MCF 10A (cell line): ENCODE measurements around the gene ALB. TPM values are rescaled to one million over a fixed set of nuclear protein-coding genes. Genes with fewer than 3 reads are reported as not detected.

ENCODE experiments used
- BruUV-seq: library from RNA; stranded (reverse); fragments of 400-500 nt; replicated peaks from 2 replicates; lab custom pipeline; 2021; lab: Mats Ljungman, UMichigan
- CTCF ChIA-PET: fragments of 300-600 bp; sonication (Branson Sonifier 250); formaldehyde crosslinking; extraction: SDS; loops from one replicate; lab custom pipeline; 2021; ENCODE audit warnings: antibody characterized with exemption, inconsistent platforms; lab: Yijun Ruan, JAX
- POLR2A ChIA-PET: fragments of 300-600, 350-650 bp; sonication (Branson Sonifier 250); formaldehyde crosslinking; extraction: SDS; loops from one replicate; lab custom pipeline; 2020; ENCODE audit warnings: antibody characterized with exemption, inconsistent platforms; lab: Yijun Ruan, JAX
- DNase-seq: peaks from one replicate; pipeline ENCODE4 v3.0.0-alpha.2; 2018; ENCODE audit not compliant: unreplicated experiment
- H3K27ac Mint-ChIP-seq: one replicate; pipeline ENCODE4 v1.8.0; 2022; ENCODE audit warnings: mild to moderate bottlenecking, low read depth, mixed read lengths; ENCODE audit not compliant: unreplicated experiment
- H3K27me3 Mint-ChIP-seq: one replicate; pipeline ENCODE4 v1.8.0; 2022; ENCODE audit warnings: mixed read lengths; ENCODE audit not compliant: insufficient read depth, unreplicated experiment
- H3K36me3 Mint-ChIP-seq: one replicate; pipeline ENCODE4 v1.8.0; 2022; ENCODE audit warnings: mild to moderate bottlenecking, moderate library complexity, mixed read lengths; ENCODE audit not compliant: insufficient read depth, unreplicated experiment
- H3K4me1 Mint-ChIP-seq: one replicate; pipeline ENCODE4 v1.8.0; 2022; ENCODE audit warnings: mixed read lengths; ENCODE audit not compliant: insufficient read depth, unreplicated experiment
- H3K4me3 Mint-ChIP-seq: one replicate; pipeline ENCODE4 v1.8.0; 2022; ENCODE audit warnings: mild to moderate bottlenecking, moderate library complexity, mixed read lengths; ENCODE audit not compliant: unreplicated experiment
- H3K9me3 Mint-ChIP-seq: one replicate; pipeline ENCODE4 v1.8.0; 2022; ENCODE audit warnings: mixed read lengths; ENCODE audit not compliant: unreplicated experiment
- intact Hi-C: fragments of 100-400 bp; cut with micrococcal nuclease; formaldehyde crosslinking; loops from 2 replicates; pipeline ENCODE4 v1.14.1; 2022
- total RNA-seq: library from RNA; stranded (reverse); gene quantifications from 2 replicates; pipeline ENCODE4 v1.2.3, GENCODE V29; 2022
- TF ChIP-seq, protein P1 (sequence below): fragments of 200-600 bp; IDR thresholded peaks from one replicate; pipeline ENCODE4 v1.8.0; 2022; ENCODE audit warnings: antibody characterized with exemption, mild to moderate bottlenecking; ENCODE audit not compliant: unreplicated experiment

The ALB gene
- total RNA-seq, 1 experiment from 2014 or later: not detected

DNA sequence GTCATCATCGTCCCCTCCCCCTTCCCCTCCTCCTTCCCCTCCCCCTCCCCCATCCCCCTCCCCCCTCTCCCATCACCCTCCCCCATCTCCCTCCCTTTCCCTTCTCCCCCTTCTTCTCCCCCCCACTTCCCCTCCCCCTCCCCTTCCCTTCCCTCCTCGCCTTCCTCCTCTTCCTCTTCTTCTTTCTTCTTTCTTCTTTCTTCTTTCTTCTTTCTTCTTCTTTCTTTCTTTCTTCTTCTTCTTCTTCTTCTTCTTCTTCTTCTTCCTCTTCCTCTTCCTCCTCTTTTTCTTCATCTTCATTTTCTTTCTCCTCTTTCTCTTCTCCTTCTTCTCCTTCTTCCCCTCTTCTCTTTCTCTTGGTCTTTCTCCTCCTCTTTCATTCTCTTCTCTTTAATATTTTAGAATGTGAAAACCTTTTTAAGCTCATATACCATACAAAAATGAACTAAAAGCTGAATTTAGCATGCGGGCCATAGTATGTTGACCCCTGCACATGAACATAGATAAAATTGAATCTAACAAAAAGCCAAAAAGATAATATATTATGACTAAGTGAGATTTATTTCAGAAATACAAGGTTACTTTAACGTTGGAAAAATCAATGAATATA, 56.9 kb downstream of the ALB start:
- no peak for DNase-seq
- intact Hi-C loops: no loop called here
- Mint-ChIP-seq H3K27me3 (peaks cover 24% of the 10 kb centered on the region), H3K27ac (no peak overlapping the region), H3K36me3 (no peaks in the 10 kb centered on the region), H3K9me3 (no peaks in the 10 kb centered on the region), H3K4me1 (no peaks in the 10 kb centered on the region), H3K4me3 (no peak overlapping the region)
- TF ChIP-seq, protein P1, sequence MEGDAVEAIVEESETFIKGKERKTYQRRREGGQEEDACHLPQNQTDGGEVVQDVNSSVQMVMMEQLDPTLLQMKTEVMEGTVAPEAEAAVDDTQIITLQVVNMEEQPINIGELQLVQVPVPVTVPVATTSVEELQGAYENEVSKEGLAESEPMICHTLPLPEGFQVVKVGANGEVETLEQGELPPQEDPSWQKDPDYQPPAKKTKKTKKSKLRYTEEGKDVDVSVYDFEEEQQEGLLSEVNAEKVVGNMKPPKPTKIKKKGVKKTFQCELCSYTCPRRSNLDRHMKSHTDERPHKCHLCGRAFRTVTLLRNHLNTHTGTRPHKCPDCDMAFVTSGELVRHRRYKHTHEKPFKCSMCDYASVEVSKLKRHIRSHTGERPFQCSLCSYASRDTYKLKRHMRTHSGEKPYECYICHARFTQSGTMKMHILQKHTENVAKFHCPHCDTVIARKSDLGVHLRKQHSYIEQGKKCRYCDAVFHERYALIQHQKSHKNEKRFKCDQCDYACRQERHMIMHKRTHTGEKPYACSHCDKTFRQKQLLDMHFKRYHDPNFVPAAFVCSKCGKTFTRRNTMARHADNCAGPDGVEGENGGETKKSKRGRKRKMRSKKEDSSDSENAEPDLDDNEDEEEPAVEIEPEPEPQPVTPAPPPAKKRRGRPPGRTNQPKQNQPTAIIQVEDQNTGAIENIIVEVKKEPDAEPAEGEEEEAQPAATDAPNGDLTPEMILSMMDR: no peak
- BruUV-seq: no TSS peak
- ChIA-PET POLR2A (no interaction called here), CTCF (no interaction called here)

DNA sequence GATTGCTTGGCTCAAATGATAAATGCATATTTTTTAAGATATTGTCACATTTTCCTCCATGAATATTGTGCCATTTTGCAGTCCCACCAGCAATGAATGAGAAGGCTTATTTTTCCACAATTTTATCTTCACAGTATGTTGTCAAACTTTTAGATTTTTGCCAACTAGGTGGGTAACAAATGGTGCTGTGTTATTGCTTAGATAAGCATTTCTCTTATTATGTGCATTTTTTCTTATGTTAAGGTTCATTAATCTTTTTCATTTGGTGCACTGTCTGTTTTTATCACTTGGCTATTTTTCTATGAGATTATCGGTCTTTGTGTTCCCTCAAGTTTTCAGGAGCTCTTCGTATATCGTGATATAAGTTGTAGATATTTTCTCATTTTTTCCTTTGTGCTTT, 64.1 kb downstream of the ALB start:
- ChIA-PET POLR2A (interaction anchor here (0.6 kb wide), 1 partner anchor 9 kb away, joined by 3 read pairs; no protein-coding TSS in a partner anchor), CTCF (interaction anchor here (1.2 kb wide), 1 partner anchor 22 kb away, joined by 3 read pairs; no protein-coding TSS in a partner anchor)
- intact Hi-C loops: no loop called here
- TF ChIP-seq, protein P1: no peak
- H3K27ac Mint-ChIP-seq: no peak overlapping the region
- no peak overlapping the region for H3K4me3 Mint-ChIP-seq
- H3K9me3 Mint-ChIP-seq: peaks cover 14% of the 10 kb centered on the region
- H3K27me3 Mint-ChIP-seq: peaks cover 89% of the 10 kb centered on the region
- H3K4me1 Mint-ChIP-seq: no peaks in the 10 kb centered on the region
- H3K36me3 Mint-ChIP-seq: no peaks in the 10 kb centered on the region
- no peak for DNase-seq
- no TSS peak for BruUV-seq

DNA sequence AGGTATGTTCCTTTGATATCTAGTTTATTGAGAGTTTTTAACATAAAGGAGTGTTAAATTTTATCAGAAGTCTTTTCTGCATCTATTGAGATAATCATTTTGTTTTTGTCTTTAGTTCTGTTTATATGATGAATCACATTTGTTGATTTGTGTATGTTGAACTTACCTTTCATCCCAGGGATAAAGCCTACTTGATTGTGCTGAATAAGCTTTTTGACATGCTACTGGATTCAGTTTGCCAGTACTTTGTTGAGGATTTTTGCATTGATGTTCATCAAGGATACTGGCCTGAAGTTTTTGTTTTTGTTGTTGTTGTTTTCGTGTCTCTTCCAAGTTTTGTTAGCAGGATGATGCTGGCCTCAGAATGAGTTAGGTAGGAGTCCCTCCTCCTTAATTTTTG, 66.6 kb downstream of the ALB start:
- BruUV-seq: no TSS peak
- no peak for DNase-seq
- ChIA-PET POLR2A (no interaction called here), CTCF (no interaction called here)
- intact Hi-C loops: no loop called here
- H3K4me3 Mint-ChIP-seq: no peak overlapping the region
- TF ChIP-seq, protein P1: no peak
- no peaks in the 10 kb centered on the region for H3K36me3 Mint-ChIP-seq
- H3K27ac Mint-ChIP-seq: no peak overlapping the region
- peaks cover 74% of the 10 kb centered on the region for H3K27me3 Mint-ChIP-seq
- H3K9me3 Mint-ChIP-seq: peaks cover 23% of the 10 kb centered on the region
- no peaks in the 10 kb centered on the region for H3K4me1 Mint-ChIP-seq

Other genes with a start within 250 kb of the ALB start
- 62.8 and 65.7 TPM in 2 replicates for gene ANKRD17, start 145.5 kb upstream of the ALB start, total RNA-seq
- not detected in 2 replicates for gene AFP, start 31.9 kb downstream of the ALB start, total RNA-seq
- not detected in 2 replicates for gene AFM, start 77.5 kb downstream of the ALB start, total RNA-seq
- gene RASSF6, start 216.1 kb downstream of the ALB start, total RNA-seq: 1.6 and 2.4 TPM in 2 replicates